HG03064 (cell line): ENCODE data around the gene DKK3.

ENCODE experiments used
- ATAC-seq: cut with Tn5 transposase; IDR thresholded peaks from one replicate; pipeline ENCODE4 v1.9.1; 2021; ENCODE audit warnings: low read depth; ENCODE audit not compliant: unreplicated experiment

The DKK3 gene

DNA sequence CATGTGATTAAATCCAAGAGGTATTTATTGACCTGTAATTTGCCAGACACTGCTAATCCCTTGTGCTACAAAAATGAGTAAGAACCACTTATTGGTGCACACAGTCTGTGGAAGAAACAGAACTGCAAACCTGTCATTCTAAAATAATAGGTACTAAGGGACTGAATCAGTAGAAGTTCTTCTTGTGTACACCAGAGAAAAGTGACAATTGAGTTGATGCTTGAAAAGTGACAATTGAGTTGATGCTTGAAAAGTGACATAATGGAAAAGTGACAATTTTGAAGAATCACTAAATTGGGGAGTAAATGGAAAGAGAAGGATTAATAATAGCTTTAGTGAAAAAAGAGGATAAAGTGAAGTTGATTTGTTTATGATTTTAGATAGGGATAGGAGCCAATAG, 56.4 kb downstream of the DKK3 start:
- ATAC-seq = no peak

DNA sequence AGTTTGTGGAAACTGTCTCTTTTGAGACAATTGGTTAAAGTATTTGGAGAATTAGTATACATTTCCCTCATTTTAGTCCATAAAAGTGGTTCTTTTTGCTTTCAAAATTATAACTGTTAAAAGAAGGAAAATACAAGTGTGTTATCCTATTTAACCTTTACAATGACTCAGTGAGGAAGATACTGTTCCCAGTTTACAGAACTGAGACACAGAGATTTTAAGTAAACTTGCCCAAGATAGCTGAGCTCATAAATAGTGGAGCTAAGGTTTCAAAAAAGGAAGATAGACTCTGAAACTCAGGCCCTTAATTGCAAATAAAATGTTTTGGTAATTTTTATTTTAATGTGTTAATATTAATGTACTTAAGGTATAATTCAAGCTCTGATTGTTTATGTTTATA, 58.9 kb downstream of the DKK3 start:
- ATAC-seq = no peak

DNA sequence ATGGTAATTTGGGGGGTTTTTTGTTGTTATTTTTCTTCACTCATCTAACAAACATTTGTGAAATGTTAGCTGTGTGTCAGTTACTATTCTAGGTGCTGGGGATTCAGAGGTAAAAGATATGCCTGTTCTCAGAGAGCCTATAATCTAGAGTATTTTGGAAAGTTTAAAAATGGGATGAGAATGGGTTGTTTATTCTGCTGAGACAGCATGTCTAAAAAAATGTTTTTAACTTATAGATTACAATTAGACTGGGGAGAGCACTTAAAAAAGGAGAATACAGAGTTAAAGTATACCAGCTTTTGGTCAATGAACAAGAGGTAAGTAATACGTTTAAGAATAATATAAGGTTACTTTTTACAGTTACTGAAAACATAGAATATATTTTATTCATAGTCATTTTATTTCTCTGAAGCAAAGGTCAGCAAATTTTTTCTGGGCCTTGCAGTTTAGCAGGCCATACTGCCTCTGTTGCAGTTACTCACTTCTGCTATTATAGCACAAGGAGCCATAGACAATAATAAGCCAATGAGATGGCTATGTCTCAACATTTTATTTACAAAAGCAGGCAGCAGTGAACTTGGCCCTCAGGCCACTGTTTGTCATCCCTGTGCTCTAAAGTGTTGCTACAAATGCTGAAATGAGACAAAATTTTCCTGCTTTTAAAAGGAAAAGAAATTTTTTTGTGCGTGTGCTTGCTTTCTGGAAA, 60.0 kb downstream of the DKK3 start:
- no peak for ATAC-seq

DNA sequence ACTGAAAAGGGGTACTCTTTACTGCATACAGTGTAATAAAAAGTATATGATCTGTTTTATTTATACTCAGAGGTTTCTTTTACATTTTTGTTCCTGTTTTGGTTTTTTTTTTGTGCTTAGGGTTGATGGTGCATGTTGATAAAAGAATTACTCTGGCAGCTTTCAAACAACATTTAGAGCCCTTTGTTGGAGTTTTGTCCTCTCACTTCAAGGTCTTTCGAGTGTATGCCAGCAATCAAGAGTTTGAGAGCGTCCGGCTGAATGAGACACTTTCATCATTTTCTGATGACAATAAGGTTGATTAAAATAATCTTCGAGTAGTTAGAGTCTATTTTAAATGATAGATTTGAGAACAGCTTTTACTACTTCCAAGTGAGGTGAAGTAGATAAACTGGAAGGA, 60.6 kb downstream of the DKK3 start:
- ATAC-seq = no peak

DNA sequence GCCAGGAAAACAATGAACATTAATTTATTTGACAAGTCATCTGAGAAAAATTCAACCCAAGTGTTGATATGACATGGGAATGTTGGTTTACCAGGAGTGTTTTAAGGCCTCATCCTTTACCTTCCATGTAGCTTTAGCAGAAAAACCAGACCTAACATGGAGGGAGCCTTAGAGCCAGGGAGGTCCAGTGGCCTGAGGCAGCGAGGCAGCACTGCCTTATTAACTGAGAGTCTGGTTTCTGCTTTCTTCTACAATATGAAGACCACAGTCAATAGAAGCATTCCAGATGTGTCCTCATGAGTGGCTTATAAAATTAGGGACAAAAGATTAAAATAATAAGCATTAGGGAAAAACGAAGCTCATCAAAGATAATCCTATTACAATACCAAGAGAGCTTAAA, 61.5 kb downstream of the DKK3 start:
- no peak for ATAC-seq

DNA sequence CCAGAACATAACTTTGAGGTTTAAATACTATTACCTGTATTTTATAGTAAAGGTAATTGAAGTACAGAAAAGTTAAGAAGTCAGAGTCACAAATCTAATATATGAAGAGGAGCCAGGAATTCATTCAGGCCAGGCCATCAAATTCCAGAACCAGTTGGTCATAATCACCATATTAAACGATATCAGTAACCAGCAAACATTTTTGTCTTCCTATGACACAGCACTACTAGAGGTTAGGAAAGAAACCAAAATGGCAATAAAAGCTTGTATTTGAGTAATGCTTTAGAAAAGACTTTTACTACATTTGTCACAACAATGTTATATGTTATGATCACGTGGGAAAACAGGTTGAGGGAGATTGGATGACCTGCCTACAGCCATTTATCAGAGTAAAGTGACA, 62.2 kb downstream of the DKK3 start:
- ATAC-seq = no peak

DNA sequence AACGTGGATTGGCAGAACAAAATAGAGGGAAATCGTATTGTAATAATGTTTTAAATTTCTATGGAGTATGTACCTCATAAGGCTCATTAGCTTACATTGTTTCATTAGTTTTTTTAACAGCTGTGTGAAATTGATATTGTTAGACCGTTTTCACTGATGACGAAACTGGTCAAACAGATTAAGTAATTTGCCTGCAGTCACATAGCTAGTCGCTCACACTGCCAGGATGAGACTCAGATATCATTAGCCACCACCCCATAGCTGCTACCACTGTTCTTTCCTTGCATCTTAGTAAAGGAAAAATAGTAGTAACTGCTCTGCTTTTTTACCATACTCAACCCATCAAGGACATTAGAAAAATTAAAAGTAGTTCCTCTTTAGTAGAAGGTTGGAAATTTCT, 64.0 kb downstream of the DKK3 start:
- ATAC-seq = no peak

DNA sequence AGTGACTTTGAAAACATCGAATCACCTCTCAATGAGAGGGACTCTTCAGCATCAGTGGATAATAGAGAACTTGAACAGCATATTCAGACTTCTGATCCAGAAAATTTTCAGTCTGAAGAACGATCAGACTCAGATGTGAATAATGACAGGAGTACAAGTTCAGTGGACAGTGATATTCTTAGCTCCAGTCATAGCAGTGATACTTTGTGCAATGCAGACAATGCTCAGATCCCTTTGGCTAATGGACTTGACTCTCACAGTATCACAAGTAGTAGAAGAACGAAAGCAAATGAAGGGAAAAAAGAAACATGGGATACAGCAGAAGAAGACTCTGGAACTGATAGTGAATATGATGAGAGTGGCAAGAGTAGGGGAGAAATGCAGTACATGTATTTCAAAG, 65.8 kb downstream of the DKK3 start:
- ATAC-seq = no peak

DNA sequence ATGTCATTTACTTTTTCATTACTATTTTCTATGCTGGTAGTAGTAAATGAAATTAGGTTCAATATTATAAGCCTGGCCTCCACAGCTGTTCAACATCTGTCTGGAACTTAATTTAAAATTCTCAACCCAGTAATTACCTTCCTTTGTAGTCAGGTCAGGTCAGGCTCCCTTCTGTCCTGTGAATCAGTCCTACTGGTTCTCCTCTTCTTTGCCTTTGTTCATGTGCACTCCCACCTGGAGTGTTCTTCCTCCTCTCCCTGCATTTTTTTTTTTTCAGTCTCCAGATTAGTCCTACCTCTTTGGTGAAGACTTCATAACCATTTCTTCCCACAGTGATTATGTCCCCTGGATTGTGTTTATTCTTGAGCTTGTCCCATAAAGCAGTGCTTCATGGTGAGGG, 67.9 kb downstream of the DKK3 start:
- ATAC-seq = no peak

DNA sequence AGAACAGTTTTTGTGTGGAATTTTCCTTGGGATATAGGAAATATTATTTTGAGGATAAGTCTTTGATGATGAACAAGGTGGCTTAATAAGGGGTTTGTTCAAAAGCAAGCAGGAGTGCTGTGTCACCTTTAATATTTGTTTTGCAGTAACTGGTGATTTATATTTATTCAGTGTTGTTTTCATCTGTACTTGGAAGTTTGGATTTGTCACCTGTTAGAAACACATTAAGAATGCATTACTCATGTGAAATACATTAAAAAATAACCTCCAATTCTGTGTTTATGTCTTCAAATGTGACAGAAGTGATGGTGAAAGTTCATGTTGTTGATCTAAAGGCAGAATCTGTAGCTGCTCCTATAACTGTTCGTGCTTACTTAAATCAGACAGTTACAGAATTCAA, 70.5 kb downstream of the DKK3 start:
- no peak for ATAC-seq

DNA sequence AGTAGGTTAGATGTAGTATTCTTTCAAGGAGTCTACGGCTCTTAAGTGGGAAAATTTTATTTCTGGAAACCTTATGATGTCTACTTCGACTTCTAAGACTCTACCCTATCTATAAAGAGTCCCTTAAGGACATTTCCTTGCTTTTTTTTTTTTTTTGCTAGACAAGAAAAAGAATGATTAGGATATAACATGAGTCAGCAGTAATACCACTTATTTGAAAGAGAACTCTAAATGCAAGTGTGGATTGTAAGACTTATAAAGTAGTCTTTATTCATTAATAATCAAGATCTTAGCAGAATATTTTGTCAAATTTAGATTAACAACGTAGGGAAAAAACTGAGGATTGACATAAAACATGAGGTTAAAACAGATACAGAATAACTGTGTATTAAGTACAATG, 71.0 kb downstream of the DKK3 start:
- no peak for ATAC-seq

DNA sequence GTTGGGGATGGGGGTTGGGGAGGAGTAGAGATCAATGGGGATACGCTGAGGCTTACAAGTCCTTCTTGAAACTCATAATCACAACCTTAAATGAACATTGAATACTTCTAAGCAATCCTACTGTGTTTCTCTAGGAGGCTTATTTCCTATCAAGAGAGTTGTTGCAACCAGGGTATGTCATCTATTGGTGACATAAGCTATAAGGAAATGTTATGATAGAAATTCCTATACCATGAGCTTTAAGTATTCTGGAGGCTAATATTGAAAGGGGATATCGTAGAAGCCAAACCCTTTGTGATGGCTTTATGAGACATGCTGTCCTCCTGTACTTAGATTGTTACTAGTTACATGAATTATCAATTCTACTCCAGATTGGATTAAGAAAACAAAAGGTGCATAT, 72.9 kb downstream of the DKK3 start:
- no peak for ATAC-seq

DNA sequence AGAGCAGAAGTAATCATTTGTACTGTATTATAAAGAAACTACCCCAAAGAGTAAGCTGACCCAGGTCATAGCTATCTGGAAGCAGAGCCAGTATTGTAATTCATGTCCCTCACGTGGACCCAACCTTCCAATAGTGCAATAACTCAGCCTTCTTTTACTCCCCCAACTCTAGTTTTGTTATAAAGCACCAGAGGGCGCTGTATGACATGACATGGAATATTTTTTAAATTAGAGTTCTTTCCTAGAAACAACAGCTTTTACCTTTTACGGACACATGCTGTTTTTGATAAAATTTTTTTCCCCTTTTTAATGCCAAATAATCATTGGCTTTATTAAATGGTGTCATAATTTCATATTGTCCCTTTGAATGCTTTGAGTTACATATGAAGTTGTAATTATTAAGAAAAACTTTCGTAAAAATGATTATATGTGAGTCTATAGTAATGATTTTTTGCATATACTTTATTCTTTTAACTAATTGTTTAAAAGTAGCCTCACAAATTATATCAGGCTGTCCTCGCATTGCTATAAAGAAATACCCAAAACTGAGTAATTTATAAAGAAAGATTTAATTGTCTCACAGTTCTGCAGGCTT, 76.9 kb downstream of the DKK3 start:
- no peak for ATAC-seq

DNA sequence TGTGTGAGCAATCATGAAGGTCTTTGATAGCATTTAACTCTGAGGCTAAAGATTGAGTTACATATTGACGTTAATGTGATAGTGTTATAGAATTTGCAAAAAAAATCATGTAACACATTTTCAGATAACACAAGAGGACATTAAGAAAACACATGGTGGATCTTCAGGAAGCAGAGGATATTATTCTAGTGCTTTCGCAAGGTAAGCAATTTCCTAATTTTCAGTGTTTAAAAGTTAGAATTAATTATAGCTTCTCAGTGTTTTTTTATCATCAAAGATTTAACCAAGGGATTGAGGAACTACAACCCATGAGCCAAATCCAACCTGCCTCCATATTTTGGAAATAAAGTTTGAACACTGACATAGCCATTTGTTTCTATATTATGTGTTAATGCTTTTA, 78.5 kb downstream of the DKK3 start:
- no peak for ATAC-seq

DNA sequence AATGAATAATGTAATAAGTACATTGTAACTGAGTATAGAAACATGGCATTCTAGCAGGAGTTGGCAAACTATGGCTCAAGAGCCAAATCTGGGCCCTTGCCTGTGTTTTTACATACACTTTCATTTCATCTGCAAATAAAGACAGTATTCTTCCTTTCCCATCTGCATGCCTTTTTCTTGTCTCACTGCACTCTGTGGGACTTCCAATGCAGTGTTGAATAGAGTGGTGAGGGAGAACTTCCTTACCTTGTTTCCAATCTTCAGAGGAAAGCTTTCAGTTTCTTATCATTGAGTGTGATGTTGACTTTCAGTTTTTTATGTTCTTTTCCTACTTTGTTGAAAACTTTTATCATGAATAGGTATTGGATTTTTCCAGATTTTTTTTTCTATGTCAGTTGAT, 84.6 kb downstream of the DKK3 start:
- no peak for ATAC-seq

DNA sequence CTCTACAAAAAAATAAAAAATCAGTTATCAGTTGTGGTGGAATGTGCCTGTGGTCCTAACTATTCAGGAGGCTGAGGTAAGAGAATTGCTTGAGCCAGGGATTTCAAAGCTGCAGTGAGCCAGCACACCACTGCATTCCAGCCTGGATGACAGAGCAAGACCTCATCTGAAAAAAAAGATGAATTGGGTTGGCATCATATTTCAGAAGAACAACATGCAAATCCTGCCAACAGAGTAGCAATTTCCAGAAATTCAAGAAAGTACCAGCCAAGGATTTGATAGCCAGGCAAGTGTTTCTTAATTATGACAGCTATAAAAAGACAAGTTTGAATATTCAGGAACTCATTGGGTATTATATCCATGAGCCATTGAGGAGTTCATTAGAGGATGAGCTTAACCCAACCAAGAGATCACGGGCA, 91.4 kb downstream of the DKK3 start:
- no peak for ATAC-seq

DNA sequence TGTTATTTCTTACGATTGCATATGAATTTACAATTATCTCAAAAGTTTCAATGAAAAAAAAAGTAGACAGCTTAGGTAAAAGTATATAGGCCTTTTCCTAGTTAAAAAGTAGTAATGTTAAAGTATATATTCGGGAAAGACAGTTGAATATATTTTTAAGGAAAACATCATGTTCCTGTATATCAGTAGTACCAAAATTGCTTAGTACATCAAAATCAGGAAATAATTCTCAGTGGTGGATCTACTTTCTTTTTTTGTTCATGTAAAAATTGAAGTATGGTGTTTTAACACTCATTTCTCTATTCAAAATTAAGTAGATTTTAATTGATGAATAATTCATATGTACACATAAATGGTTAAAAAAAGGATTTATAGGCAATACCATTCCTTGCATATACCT, 92.8 kb downstream of the DKK3 start:
- ATAC-seq = no peak

DNA sequence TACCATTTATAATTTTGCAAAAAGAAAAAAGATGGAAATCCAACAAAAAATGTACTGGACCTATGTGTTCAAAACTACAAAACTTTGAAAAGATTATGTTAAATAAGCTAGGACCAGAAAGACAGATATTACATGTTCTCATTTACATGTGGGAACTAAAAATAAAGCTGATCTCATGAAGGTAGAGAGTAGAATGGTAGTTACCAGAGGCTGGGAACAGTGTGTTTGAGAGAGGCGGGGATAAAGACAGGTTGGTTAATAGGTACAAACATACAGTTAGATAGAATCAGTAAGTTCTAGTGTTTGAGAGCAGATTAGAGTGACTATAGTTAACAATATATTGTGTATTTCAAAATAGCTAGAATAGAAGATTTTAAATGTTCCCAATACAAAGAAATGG, 95.0 kb downstream of the DKK3 start:
- no peak for ATAC-seq
